ENCODE results near the gene CUL9.

DNA sequence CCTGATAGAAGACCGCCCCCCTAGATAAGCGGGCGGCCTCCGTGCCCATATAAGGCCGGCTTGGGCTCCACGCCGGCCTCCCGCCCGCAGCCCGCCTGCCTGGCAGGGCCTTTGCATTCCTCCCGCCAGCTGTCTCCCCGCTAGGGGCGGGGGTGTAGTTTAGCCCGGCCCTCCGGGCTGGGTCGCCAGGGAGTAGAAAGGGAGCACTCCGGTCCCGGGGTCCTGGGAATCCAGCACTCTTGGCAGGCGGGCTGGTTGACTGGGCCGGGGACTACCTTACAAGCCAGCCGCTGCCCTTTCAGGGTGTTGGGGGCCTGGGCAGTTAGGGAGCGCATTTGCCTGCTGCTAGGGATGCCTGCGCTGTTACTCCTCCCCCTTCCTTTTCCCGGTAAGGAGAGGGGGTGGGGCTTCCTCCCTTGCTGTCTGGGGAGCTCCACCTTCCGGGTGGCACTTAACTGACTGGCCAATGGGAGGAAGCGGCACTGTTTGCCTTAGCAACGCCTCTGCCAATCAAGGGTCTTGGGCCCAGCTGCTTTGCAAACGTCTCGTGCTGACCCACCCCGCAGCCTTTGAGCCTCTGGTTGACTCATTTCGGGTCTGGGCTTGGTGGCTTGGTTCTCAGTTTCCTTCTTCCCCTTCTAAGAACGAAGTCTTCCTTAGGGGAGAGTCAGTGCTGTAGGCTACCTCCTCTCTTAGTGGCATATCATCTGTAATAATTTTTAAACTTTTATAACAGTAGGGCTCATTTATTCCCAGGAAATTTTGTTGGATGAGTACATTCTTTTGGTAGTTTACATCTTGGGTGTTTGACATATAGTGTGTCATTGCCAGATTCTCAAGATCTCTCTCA, 7.5 kb upstream of the CUL9 start:
- TF ChIP-seq POLR2A (IDR thresholded peaks at IDR 0.05), result peak; percentile 48
- TF ChIP-seq, protein P1, sequence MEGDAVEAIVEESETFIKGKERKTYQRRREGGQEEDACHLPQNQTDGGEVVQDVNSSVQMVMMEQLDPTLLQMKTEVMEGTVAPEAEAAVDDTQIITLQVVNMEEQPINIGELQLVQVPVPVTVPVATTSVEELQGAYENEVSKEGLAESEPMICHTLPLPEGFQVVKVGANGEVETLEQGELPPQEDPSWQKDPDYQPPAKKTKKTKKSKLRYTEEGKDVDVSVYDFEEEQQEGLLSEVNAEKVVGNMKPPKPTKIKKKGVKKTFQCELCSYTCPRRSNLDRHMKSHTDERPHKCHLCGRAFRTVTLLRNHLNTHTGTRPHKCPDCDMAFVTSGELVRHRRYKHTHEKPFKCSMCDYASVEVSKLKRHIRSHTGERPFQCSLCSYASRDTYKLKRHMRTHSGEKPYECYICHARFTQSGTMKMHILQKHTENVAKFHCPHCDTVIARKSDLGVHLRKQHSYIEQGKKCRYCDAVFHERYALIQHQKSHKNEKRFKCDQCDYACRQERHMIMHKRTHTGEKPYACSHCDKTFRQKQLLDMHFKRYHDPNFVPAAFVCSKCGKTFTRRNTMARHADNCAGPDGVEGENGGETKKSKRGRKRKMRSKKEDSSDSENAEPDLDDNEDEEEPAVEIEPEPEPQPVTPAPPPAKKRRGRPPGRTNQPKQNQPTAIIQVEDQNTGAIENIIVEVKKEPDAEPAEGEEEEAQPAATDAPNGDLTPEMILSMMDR (IDR thresholded peaks at IDR 0.05), result peak in 4 of 5 experiments; percentile 13 to 56 (median 30)
- peak; percentile 4 for TF ChIP-seq EP300 (IDR thresholded peaks at IDR 0.05; ENCODE audit: low read depth)
